GM18517 (cell line): ENCODE measurements around the gene DENND2A.
"Not testable (repeated sequence)": the region's sequence is repeated elsewhere in the genome, so short reads cannot be mapped to it uniquely, and the experiment has no call there.

Experiments used
- ATAC-seq: cut with Tn5 transposase; IDR thresholded peaks from one replicate; pipeline ENCODE4 v1.9.1; 2021; ENCODE audit warnings: mild to moderate bottlenecking, moderate library complexity; ENCODE audit not compliant: unreplicated experiment

Gene DENND2A

GRCh38 chr7:140623980-140624379, 16.6 kb downstream of the DENND2A start:
- ATAC-seq, result no peak

GRCh38 chr7:140621401-140622021, 19.1 kb downstream of the DENND2A start:
- ATAC-seq, result no peak

- not testable (repeated sequence) for ATAC-seq
Measured at GRCh38 chr7:140619915-140620510, 20.6 kb downstream of the DENND2A start.

GRCh38 chr7:140619176-140619575, 21.4 kb downstream of the DENND2A start:
- ATAC-seq, result no peak

GRCh38 chr7:140618306-140618705, 22.3 kb downstream of the DENND2A start:
- ATAC-seq, result no peak

GRCh38 chr7:140617081-140617480, 23.5 kb downstream of the DENND2A start:
- no peak for ATAC-seq

- no peak for ATAC-seq
Measured at GRCh38 chr7:140616328-140616727, 24.3 kb downstream of the DENND2A start.

GRCh38 chr7:140611641-140612040, 29.0 kb downstream of the DENND2A start:
- no peak for ATAC-seq

GRCh38 chr7:140610204-140611165, 30.1 kb downstream of the DENND2A start:
- ATAC-seq, result no peak

- no peak for ATAC-seq
Measured at GRCh38 chr7:140609646-140610045, 31.0 kb downstream of the DENND2A start.

GRCh38 chr7:140607441-140607989, 33.1 kb downstream of the DENND2A start:
- ATAC-seq, result no peak

- no peak for ATAC-seq
Measured at GRCh38 chr7:140605337-140605736, 35.3 kb downstream of the DENND2A start.

GRCh38 chr7:140604760-140605159, 35.9 kb downstream of the DENND2A start:
- ATAC-seq, result no peak

- ATAC-seq, result no peak
Measured at GRCh38 chr7:140604076-140604475, 36.5 kb downstream of the DENND2A start.

GRCh38 chr7:140601566-140602174, 38.9 kb downstream of the DENND2A start:
- ATAC-seq, result no peak

- no peak for ATAC-seq
Measured at GRCh38 chr7:140600341-140600740, 40.3 kb downstream of the DENND2A start.

GRCh38 chr7:140597428-140597949, 43.1 kb downstream of the DENND2A start:
- ATAC-seq, result no peak

GRCh38 chr7:140596519-140597427, 43.8 kb downstream of the DENND2A start:
- ATAC-seq, result no peak

GRCh38 chr7:140595468-140596092, 45.0 kb downstream of the DENND2A start:
- no peak for ATAC-seq
